Fibroblast of gingiva (primary cell): Measurements from ENCODE around the gene RAN.
"Not testable (repeated sequence)": the region's sequence is repeated elsewhere in the genome, so short reads cannot be mapped to it uniquely, and the experiment has no call there.

Source experiments
- DNase-seq: peaks from one replicate; pipeline ENCODE4 v3.0.0-alpha.2; 2011; ENCODE audit warnings: low read depth

RAN gene

GRCh38 chr12:130849561-130850417 lies 22.1 kb upstream of the RAN start:
- DNase-seq: no peak

- no peak for DNase-seq
Observed at GRCh38 chr12:130850418-130851021, 21.3 kb upstream of the RAN start.

GRCh38 chr12:130856088-130856487 lies 15.8 kb upstream of the RAN start:
- DNase-seq: no peak

- no peak for DNase-seq
Observed at GRCh38 chr12:130858084-130858483, 13.8 kb upstream of the RAN start.

GRCh38 chr12:130859161-130859560 lies 12.7 kb upstream of the RAN start:
- no peak for DNase-seq

- no peak for DNase-seq
Observed at GRCh38 chr12:130860311-130860710, 11.6 kb upstream of the RAN start.

- no peak for DNase-seq
Observed at GRCh38 chr12:130862161-130862560, 9.7 kb upstream of the RAN start.

GRCh38 chr12:130862771-130863170 lies 9.1 kb upstream of the RAN start:
- DNase-seq: not testable (repeated sequence)

- no peak for DNase-seq
Observed at GRCh38 chr12:130863298-130863697, 8.6 kb upstream of the RAN start.

- no peak for DNase-seq
Observed at GRCh38 chr12:130868412-130868811, 3.5 kb upstream of the RAN start.

GRCh38 chr12:130870442-130871285 lies 1.2 kb upstream of the RAN start:
- peak; percentile 98 for DNase-seq

- DNase-seq: no peak
Observed at GRCh38 chr12:130872179-130873096, 572 bp downstream of the RAN start.

- DNase-seq: no peak
Observed at GRCh38 chr12:130873106-130873795, 1.4 kb downstream of the RAN start.

GRCh38 chr12:130873825-130874224 lies 2.0 kb downstream of the RAN start:
- no peak for DNase-seq

- no peak for DNase-seq
Observed at GRCh38 chr12:130874696-130875095, 2.8 kb downstream of the RAN start.

GRCh38 chr12:130875193-130875592 lies 3.3 kb downstream of the RAN start:
- DNase-seq: no peak

GRCh38 chr12:130875708-130876107 lies 3.8 kb downstream of the RAN start:
- not testable (repeated sequence) for DNase-seq

GRCh38 chr12:130876297-130876696 lies 4.4 kb downstream of the RAN start:
- DNase-seq: no peak

GRCh38 chr12:130876758-130877157 lies 4.9 kb downstream of the RAN start:
- no peak for DNase-seq

GRCh38 chr12:130877333-130877732 lies 5.5 kb downstream of the RAN start:
- DNase-seq: no peak
